ES-I3 (cell line): ENCODE results near the gene GM2A.
"Not testable (repeated sequence)": the region's sequence is repeated elsewhere in the genome, so short reads cannot be mapped to it uniquely, and the experiment has no call there.

Experiments
- H3K36me3 ChIP-seq: 2 replicates; pipeline ENCODE4 v1.6.1; 2013; ENCODE audit warnings: mild to moderate bottlenecking, low read length, control low read depth, moderate library complexity; ENCODE audit not compliant: insufficient read depth
- H3K4me1 ChIP-seq: 2 replicates; pipeline ENCODE4 v1.6.1; 2013; ENCODE audit warnings: mild to moderate bottlenecking, control low read depth, low read length; ENCODE audit not compliant: insufficient read depth
- H3K9ac ChIP-seq: 2 replicates; pipeline ENCODE4 v1.6.1; 2013; ENCODE audit warnings: low read depth, mild to moderate bottlenecking, low read length, moderate library complexity
- H3K9me3 ChIP-seq: 2 replicates; pipeline ENCODE4 v1.6.1; 2013; ENCODE audit warnings: mild to moderate bottlenecking, low read length, moderate library complexity; ENCODE audit not compliant: control insufficient read depth, insufficient read depth

Gene GM2A

DNA sequence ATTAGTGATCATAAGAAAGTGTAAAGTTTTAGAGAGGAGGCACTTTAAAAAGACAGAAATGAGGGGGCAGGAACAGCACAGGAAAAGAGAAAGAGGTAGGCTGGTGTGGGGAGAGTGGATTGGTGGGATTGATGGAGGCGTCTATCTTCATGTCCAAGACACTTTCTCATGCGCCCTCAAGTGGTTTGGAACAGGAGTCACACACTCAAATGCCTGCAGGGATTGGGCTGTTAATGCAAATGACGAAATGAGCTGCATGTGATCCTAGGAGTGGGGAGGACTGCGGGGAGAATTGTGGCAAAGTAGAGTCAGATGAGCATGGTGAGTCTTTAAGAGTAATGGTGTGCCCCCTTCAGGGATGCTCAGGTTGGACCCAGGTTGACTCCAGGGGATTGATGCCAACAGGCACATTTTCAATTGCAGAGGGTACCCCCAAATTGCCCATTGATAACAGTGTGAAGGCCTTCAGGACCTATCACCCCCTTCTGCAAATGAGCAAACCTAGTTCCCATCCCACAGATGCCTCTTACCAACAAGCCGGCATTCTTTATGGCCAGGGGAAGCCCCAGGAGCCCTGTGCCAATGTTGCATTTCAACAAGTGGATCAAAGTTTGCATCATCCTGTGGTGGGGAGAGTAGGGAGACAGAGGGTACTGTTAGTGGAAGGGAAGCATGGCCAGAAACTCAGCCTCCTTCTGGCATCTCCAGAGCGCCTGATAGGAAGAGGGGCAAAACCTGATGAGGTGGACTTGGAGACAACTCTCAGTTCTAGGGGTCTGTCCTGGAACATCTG is 45.3 kb downstream of the GM2A start:
- Histone ChIP-seq H3K9ac (no peak overlapping the region), H3K9me3 (no peaks in the 10 kb centered on the region), H3K36me3 (no peaks in the 10 kb centered on the region), H3K4me1 (peaks cover 7% of the 10 kb centered on the region; the same call in 1 of the 2 replicates)

DNA sequence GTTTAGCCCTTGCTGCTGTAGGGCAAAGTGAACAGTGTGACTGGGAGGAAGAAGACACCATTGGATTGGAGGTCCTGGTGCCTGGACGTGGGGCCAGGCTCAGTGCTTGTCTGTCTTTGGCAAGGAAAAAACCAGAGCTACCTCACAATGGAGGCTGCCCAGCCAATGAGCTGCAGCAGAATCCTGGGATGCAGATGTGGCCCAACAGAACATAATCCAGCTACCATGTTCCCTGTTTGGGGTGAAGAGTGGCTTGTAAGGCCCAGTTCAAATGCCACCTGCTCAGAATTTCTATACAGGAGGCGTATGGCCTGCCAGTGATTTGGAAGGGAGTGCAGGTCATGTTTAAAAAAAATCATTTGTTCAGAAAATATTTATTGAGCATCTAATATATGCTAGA is 50.7 kb downstream of the GM2A start, which contains the start of gene SLC36A3:
Gene SLC36A3 (minus strand): TSS at position 101 of the 400 bp plus-strand sequence. CDS start 412 bp downstream, outside the sequence.
- H3K36me3 ChIP-seq = no peaks in the 10 kb centered on the region
- H3K4me1 ChIP-seq = peaks cover under 1% of the 10 kb centered on the region; the same call in 1 of the 2 replicates
- H3K9me3 ChIP-seq = no peaks in the 10 kb centered on the region
- H3K9ac ChIP-seq = no peak within 1 kb of the TSS

DNA sequence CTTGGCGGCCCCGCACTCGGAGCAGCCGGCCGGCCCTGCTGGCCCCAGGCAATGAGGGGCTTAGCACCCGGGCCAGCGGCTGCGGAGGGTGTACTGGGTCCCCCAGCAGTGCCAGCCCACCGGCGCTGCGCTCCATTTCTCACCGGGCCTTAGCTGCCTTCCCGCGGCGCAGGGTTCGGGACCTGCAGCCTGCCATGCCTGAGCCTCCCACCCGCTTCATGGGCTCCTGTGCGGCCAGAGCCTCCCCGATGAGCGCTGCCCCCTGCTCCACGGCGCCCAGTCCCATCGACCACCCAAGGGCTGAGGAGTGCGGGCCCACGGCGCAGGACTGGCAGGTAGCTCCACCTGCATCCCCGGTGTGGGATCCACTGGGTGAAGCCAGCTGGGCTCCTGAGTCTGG is 56.3 kb downstream of the GM2A start:
- H3K36me3 ChIP-seq = not testable (repeated sequence)

DNA sequence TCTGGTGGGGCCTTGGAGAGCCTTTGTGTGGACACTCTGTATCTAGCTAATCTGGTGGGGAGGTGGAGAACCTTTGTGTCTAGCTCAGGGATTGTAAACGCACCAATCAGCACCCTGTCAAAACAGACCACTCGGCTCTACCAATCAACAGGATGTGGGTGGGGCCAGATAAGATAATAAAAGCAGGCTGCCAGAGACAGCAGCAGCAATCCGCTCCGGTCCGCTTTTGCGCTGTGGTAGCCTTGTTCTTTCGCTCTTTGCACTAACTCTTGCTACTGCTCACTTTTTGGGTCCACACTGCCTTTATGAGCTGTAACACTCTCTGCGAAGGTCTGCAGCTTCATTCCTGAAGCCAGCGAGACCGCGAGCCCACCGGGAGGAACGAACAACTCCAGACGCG is 56.8 kb downstream of the GM2A start:
- not testable (repeated sequence) for H3K36me3 ChIP-seq, H3K9me3 ChIP-seq, H3K9ac ChIP-seq, H3K4me1 ChIP-seq

More for the DNA sequence above, 56.3 kb downstream of the GM2A start:
- H3K4me1 ChIP-seq, H3K9ac ChIP-seq, H3K9me3 ChIP-seq: not testable (repeated sequence)

DNA sequence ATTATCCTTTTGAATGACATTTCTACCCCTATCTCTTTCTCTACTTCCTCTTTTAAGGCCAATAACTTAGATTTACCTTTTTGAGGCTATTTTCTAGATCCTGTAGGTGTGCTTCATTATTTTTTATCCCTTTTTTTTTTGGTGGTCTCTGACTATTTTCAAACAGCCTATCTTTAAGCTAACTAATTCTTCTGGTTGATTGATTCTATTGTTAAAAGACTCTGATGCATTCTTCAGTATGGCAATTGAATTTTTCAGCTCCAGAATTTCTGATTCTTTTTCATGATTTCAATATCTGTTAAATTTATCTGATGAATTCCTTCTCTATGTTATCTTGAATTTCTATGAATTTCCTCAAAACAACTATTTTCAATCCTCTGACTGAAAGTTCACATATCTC is 57.9 kb downstream of the GM2A start:
- H3K9ac ChIP-seq = no peak overlapping the region
- H3K9me3 ChIP-seq = no peaks in the 10 kb centered on the region
- 0 out of 2 replicates have a peak, but pooled peaks cover 3% of the 10 kb centered on the region for H3K4me1 ChIP-seq
- no peaks in the 10 kb centered on the region for H3K36me3 ChIP-seq

DNA sequence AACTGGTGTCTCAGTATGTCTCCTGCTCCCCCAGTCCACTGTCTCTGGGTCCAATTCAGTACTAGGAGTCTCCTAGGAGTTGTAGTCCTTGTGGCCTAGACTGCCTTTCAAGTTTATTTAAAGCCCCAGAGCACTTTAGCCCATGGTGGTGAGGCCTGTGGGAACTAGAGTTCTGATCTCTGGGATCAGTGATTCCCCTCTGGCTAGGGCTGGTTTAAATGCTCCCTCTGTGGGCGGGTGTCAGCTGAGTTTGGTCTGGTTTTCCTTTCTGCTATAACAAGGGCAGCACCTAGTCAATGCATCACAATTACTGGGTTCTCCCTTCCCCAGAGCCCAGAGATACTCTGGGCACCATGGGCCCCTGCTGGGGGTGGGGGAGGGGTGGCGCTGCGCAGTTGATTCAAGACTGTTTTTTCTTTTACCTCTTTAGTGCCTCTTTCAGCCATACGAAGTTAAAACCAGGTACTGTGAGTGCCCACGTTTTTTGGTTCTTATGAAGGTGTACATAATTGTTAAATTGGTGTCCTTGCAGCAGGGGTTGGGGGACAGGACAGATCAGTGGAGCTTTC is 59.9 kb downstream of the GM2A start:
- Histone ChIP-seq H3K36me3 (no peaks in the 10 kb centered on the region), H3K9ac (no peak overlapping the region), H3K9me3 (no peaks in the 10 kb centered on the region), H3K4me1 (peaks cover 6% of the 10 kb centered on the region; the same call in 1 of the 2 replicates)

DNA sequence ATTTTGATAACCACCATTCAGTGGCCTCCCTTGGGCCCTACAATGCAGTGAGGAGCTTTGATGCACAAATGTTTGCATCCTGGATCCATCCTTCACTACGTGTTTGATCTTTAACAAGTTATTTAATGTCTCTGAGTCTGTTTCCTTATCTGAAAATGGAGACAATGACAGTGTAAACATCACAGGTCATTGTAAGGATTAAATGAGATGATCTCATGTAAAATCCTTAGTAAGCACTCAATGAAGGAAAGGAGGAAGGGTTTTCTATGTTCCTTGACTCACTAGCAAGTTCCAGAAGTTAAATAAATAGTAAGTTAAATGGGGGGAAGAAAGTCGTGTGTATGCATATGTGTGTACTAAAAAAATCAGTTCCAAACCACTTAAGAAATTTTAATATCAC is 60.4 kb downstream of the GM2A start:
- peaks cover 8% of the 10 kb centered on the region; the same call in 1 of the 2 replicates for H3K4me1 ChIP-seq
- no peaks in the 10 kb centered on the region for H3K36me3 ChIP-seq
- H3K9me3 ChIP-seq = no peaks in the 10 kb centered on the region
- no peak overlapping the region for H3K9ac ChIP-seq

DNA sequence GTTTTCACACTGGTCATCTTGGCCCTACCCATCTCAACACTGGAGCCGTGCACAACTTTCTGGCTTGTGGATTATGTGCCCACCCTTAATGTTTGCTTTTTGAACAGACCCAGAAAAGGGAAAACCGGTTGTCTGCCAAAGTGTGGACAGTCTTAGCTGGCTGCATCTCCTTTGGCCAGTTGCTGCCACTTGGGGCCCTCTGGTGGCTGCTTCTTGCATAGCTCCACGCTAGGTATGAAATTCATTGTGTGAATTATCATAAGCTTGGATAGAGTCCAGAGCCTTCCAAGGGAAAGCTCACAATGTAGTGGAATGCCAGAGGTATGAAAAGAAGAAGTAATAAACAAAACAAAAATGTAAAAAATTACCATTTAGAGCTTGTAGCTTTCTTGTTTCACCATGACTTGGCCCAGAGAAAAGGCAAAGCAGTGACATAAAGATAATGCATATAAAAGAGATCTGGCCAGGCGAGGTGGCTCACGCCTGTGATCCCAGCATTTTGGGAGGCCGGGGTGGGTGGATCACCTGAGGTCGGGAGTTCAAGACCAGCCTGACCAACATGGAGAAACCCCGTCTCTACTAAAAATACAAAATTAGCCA is 63.1 kb downstream of the GM2A start:
- Histone ChIP-seq H3K9ac (no peak overlapping the region), H3K36me3 (no peaks in the 10 kb centered on the region), H3K9me3 (no peaks in the 10 kb centered on the region), H3K4me1 (peaks cover 8% of the 10 kb centered on the region; the same call in 1 of the 2 replicates)

DNA sequence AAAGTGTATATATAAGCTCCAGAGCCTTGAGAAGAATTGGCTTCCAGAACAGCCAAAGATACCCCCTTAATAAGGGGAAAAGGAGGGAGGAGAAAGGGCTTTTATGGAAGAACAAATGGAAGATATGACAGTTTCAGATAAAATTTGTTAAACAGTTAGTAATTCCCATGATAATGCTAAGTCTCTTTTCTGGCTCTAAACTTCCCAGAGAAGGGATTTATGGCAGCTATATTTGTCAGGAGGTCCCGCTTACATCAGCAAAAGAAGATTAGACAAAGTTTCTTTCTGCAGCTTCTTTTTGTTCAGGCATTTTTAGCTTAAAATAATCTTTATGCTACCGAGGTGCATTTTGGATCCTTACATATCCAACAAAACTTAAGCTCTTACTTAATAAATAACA is 64.9 kb downstream of the GM2A start:
- H3K9me3 ChIP-seq = no peaks in the 10 kb centered on the region
- no peaks in the 10 kb centered on the region for H3K36me3 ChIP-seq
- H3K4me1 ChIP-seq = peaks cover 5% of the 10 kb centered on the region; the same call in 1 of the 2 replicates
- no peak overlapping the region for H3K9ac ChIP-seq

DNA sequence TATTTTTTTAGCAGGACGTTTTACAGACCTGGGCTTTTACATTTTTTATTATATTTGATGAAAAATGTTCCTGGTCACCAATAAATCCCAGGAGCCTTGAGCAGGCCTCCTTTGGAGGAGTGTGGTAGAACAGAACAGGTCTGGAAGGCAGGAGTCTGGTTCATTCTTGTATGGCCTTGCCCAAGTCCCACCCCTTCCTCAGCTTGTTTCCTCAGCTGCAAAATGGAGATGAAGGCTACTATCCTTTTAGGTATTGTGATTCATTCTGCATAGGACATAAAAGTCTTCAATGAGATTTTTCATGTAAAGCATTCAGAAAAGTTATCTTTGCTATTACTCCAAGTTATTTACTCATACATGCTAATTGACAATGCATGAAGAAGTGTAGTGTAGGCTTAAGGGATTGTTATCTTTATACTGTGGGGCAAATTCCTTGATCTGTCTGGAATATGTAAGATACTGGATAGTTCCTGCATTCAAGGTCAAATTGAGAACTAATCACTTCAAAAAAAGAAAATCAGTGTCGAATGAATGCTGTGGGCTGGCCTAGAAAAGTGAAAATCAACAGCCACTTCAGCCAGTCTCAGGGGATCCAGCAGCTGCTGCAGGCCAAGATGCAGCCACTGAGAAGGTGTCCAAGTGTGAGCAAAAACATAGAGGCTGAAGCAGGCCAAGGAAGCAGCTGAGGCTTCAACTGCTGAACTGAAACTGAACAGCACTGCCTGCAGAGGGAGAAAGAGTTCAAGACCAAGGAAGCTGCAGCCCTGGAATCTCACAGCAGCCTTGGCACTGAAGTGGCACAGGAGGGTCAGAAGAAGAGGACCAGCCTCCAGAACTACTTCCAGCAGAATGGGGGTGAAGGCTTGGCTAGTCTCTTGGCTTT is 66.1 kb downstream of the GM2A start:
- no peaks in the 10 kb centered on the region for H3K36me3 ChIP-seq
- no peak overlapping the region for H3K9ac ChIP-seq
- peaks cover 5% of the 10 kb centered on the region; the same call in 1 of the 2 replicates for H3K4me1 ChIP-seq
- no peaks in the 10 kb centered on the region for H3K9me3 ChIP-seq
